NB4 (cell line): ENCODE data around the gene PARD3.

ENCODE experiments used
- DNase-seq: peaks from one replicate; pipeline ENCODE4 v3.0.0; 2010; ENCODE audit warnings: low read depth
- H3K4me3 ChIP-seq: one replicate; pipeline ENCODE4 v1.5.1; 2011; ENCODE audit warnings: mild to moderate bottlenecking, low read depth, low read length, moderate library complexity
- MYC ChIP-seq: IDR thresholded peaks from 2 replicates; pipeline ENCODE4 v1.6.1; 2011; ENCODE audit warnings: low read depth, low read length
- POLR2A ChIP-seq: IDR thresholded peaks from 2 replicates; pipeline ENCODE4 v1.6.1; 2011; ENCODE audit warnings: mild to moderate bottlenecking; ENCODE audit not compliant: insufficient read length; ENCODE audit errors: extremely low read depth
- TF ChIP-seq, protein P1 (sequence below): IDR thresholded peaks from one replicate; pipeline ENCODE4 v1.5.1; 2012; ENCODE audit warnings: low read depth, low read length
- TF ChIP-seq, protein P2 (sequence below): IDR thresholded peaks from 2 replicates; pipeline ENCODE4 v1.6.1; 2011; ENCODE audit warnings: low read depth, low read length

Gene PARD3

DNA sequence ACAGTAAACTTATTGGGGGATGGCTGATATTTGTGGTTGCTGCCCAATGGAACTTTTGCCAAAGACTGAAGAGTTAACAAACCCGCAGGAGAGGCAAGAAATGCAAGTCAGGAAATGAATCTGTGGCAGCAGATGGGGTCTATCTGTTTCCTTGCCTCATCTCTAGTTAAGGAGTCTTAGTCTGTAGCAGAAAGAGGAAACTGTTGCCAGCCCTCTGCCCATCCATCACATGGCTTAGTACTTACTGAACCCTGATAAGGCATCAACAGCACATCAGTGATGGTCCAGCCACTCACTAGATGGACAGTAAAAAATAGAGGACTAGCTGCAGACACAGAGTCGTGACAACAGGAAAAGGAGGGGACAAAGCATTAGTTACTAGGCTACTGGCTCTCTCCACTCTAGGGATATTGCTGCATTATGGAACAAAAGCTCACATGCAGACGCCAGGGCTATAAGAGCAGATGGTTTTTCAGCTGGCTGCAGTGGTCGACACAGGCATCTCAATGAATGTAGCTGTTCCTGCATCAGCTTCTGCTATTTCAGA is 614.7 kb downstream of the PARD3 start:
- DNase-seq, result peak; percentile 7
- TF ChIP-seq, protein P1, sequence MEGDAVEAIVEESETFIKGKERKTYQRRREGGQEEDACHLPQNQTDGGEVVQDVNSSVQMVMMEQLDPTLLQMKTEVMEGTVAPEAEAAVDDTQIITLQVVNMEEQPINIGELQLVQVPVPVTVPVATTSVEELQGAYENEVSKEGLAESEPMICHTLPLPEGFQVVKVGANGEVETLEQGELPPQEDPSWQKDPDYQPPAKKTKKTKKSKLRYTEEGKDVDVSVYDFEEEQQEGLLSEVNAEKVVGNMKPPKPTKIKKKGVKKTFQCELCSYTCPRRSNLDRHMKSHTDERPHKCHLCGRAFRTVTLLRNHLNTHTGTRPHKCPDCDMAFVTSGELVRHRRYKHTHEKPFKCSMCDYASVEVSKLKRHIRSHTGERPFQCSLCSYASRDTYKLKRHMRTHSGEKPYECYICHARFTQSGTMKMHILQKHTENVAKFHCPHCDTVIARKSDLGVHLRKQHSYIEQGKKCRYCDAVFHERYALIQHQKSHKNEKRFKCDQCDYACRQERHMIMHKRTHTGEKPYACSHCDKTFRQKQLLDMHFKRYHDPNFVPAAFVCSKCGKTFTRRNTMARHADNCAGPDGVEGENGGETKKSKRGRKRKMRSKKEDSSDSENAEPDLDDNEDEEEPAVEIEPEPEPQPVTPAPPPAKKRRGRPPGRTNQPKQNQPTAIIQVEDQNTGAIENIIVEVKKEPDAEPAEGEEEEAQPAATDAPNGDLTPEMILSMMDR, result no peak
- no peak for TF ChIP-seq MYC
- no peak for TF ChIP-seq POLR2A
- TF ChIP-seq, protein P2, sequence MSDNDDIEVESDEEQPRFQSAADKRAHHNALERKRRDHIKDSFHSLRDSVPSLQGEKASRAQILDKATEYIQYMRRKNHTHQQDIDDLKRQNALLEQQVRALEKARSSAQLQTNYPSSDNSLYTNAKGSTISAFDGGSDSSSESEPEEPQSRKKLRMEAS, result no peak
- no peak overlapping the region for H3K4me3 ChIP-seq

DNA sequence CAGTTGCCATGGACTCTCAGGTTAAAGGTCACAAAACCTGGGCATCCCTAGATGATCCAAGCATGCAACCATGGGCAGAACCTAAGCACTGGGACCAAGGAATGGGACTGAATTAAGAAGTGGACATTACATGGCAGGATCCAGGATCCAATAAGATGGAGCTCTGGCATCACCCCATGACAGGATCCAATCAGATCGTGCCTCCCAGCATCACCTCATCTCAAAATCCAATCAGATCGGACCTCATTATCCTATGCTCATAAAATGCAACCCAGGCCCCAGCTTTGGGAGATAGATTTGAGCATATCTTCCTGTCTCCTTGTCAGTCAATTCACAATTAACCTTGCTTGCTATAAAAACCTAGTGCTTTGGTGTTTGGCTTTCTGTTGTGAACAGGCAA is 616.1 kb downstream of the PARD3 start:
- TF ChIP-seq, protein P1, result no peak
- TF ChIP-seq POLR2A (no peak), MYC (no peak)
- TF ChIP-seq, protein P2, result no peak
- no peak for DNase-seq
- H3K4me3 ChIP-seq, result no peak overlapping the region

DNA sequence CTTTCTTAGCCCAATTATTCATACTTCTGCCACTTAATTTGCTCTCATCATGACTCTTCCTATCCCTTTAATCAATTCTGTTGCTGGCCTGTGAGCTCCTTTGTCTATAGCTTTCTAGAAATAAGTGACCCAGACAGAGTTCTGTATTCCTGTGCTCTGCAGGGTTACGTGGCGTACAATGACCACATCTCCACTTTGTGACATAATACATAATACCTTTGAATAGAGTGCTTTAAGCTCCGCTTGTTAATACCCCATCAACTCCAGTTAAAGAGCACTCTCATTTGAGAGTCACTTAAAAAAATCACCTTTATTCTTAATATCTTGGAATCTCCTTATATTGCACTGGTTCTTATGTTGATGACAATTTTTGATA is 619.0 kb downstream of the PARD3 start:
- TF ChIP-seq POLR2A (no peak), MYC (no peak)
- TF ChIP-seq, protein P1, result no peak
- TF ChIP-seq, protein P2, result no peak

DNA sequence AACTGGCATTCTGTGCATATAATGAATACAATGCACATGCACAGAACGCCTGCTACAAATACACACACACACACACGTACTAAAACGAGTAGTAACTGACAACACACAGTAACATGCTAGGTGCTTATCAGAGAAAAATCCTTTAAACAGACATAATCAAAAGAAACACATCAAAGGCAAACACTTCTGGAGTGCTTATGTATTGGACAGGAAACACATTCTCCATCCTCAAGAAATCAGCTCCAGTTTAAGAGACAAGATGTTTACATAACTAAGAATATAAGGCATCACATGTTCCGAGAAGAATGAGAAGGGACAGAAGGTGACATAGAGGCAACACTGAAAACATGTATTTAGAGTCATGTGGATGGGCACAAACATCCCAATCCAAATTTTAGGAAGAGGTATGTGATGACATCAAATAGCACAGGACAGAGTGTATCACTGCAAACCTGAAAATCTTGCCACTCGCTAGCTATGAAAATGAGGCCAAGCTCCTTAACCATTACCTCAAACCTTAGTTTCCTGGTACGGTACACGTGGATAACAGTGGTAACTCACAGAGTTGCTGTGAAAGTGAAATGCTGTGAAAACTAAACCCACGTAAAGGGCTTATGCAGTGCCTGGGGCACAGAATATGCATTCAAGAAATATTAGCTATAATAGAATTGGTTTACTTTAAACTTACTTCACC is 619.6 kb downstream of the PARD3 start:
- DNase-seq, result no peak
- no peak for TF ChIP-seq POLR2A
- TF ChIP-seq, protein P1, result no peak
- TF ChIP-seq, protein P2, result no peak
- no peak for TF ChIP-seq MYC
- H3K4me3 ChIP-seq, result no peak overlapping the region

More for the DNA sequence above, 619.0 kb downstream of the PARD3 start:
- no peak overlapping the region for H3K4me3 ChIP-seq
- no peak for DNase-seq

DNA sequence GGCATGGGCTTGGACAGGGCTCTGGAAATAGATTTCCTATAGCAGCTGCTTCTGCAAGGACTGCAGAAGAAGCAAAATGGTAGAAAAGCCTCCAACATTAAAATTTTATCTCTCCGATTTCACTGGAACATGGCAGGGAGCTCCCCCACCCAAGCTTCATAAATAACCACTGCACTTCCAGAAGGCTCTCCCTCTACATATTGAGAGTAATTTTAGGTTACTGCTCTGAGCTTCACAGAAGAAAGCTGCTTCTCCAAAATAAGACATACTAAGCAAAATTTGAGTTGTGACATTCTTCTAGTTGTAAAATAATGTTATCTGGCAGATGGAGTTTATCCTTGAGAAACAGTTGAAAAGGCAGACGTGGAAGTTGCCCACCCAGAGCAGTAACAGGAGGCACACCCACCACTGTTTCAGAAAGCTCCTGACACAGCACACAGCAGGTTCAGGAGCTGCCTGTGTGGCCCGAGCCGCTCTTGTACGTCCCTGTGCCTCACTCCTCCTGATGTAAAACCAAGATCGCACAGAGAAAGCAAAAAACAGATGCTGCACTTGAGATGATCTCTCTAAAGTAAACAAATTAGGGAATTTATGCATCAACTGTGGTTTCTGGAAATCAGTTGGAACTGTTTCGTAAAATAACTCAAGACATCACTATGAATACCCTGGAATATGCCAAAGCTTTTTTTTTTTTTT is 621.0 kb downstream of the PARD3 start:
- no peak overlapping the region for H3K4me3 ChIP-seq
- no peak for TF ChIP-seq MYC
- TF ChIP-seq POLR2A, result no peak
- TF ChIP-seq, protein P1, result no peak
- TF ChIP-seq, protein P2, result no peak
- DNase-seq, result no peak
